HepG2 (cell line): ENCODE data around the gene DPEP2NB. TPM values are rescaled to one million over a fixed set of nuclear protein-coding genes. Genes with fewer than 3 reads are reported as not detected.

Experiments used
- CREB3 ChIP-seq: sonication (generic); formaldehyde crosslinking; IDR thresholded peaks from 2 replicates; pipeline ENCODE4 v1.5.0; 2020; ENCODE audit warnings: missing genetic modification reagents
- CREBL2 ChIP-seq: sonication (generic); formaldehyde crosslinking; IDR thresholded peaks from 2 replicates; pipeline ENCODE4 v1.8.1; 2023; ENCODE audit warnings: missing genetic modification reagents, mild to moderate bottlenecking, borderline replicate concordance
- DR1 ChIP-seq: sonication (generic); formaldehyde crosslinking; IDR thresholded peaks from 2 replicates; pipeline ENCODE4 v1.8.0; 2021; ENCODE audit warnings: mild to moderate bottlenecking, missing genetic modification reagents, inconsistent platforms
- GATAD1 ChIP-seq: IDR thresholded peaks from 2 replicates; pipeline ENCODE4 v1.6.1; 2016; ENCODE audit warnings: missing genetic modification reagents, missing compliant biosample characterization
- GMEB1 ChIP-seq: sonication (generic); formaldehyde crosslinking; IDR thresholded peaks from 2 replicates; pipeline ENCODE4 v1.5.1; 2020; ENCODE audit warnings: missing genetic modification reagents, mild to moderate bottlenecking, borderline replicate concordance
- HNF4G ChIP-seq, 2 experiments: sonication (generic) in 1 of 2; formaldehyde crosslinking in 1 of 2; IDR thresholded peaks; 2 replicates each; pipeline versions ENCODE4 v1.4.0 to v1.6.1; 2011 to 2020; ENCODE audit warnings: borderline replicate concordance in 2 of 2, low read depth in 2 of 2, mild to moderate bottlenecking in 2 of 2, low read length in 1 of 2, missing genetic modification reagents in 1 of 2, moderate library complexity in 1 of 2
- KLF13 ChIP-seq: sonication (generic); formaldehyde crosslinking; IDR thresholded peaks from 2 replicates; pipeline ENCODE4 v1.4.0; 2020; ENCODE audit warnings: mild to moderate bottlenecking, missing genetic modification reagents
- MAFG ChIP-seq: sonication (generic); formaldehyde crosslinking; IDR thresholded peaks from 2 replicates; pipeline ENCODE4 v1.5.1; 2020; ENCODE audit warnings: mild to moderate bottlenecking, missing genetic modification reagents
- MTF1 ChIP-seq: sonication (generic); formaldehyde crosslinking; IDR thresholded peaks from 2 replicates; pipeline ENCODE4 v1.5.0; 2020; ENCODE audit warnings: missing genetic modification reagents
- TARDBP ChIP-seq: sonication (generic); formaldehyde crosslinking; IDR thresholded peaks from 2 replicates; pipeline ENCODE4 v1.8.0; 2022; ENCODE audit warnings: mild to moderate bottlenecking, missing genetic modification reagents
- TCF12 ChIP-seq, 2 experiments: fragments of 450-650 bp in 1 of 2; sonication (generic) in 1 of 2; formaldehyde crosslinking in 1 of 2; IDR thresholded peaks; 2 replicates each; pipeline versions ENCODE4 v1.6.1 to v1.8.0; 2017 to 2022; ENCODE audit warnings: antibody characterized with exemption in 1 of 2, mild to moderate bottlenecking in 1 of 2, missing genetic modification reagents in 1 of 2, moderate library complexity in 1 of 2
- TFDP1 ChIP-seq: IDR thresholded peaks from 2 replicates; pipeline ENCODE4 v1.6.1; 2016; ENCODE audit warnings: missing compliant biosample characterization, missing genetic modification reagents, borderline replicate concordance
- XBP1 ChIP-seq: sonication (generic); formaldehyde crosslinking; IDR thresholded peaks from 2 replicates; pipeline ENCODE4 v1.5.0; 2020; ENCODE audit warnings: missing genetic modification reagents
- XRCC5 ChIP-seq: fragments of 200-400 bp; formaldehyde crosslinking; optimal IDR thresholded peaks from 2 replicates; pipeline ENCODE3; 2017; ENCODE audit warnings: mild to moderate bottlenecking, low read length
- ZKSCAN8 ChIP-seq: IDR thresholded peaks from 2 replicates; pipeline ENCODE4 v1.6.1; 2016; ENCODE audit warnings: borderline replicate concordance, missing genetic modification reagents, missing compliant biosample characterization
- ZNF17 ChIP-seq: sonication (generic); formaldehyde crosslinking; IDR thresholded peaks from 2 replicates; pipeline ENCODE4 v1.5.0; 2020; ENCODE audit warnings: mild to moderate bottlenecking, missing genetic modification reagents
- ZNF18 ChIP-seq: sonication (generic); formaldehyde crosslinking; IDR thresholded peaks from 2 replicates; pipeline ENCODE4 v1.8.0; 2022; ENCODE audit warnings: mild to moderate bottlenecking, missing genetic modification reagents; ENCODE audit not compliant: insufficient replicate concordance
- ZNF205 ChIP-seq: IDR thresholded peaks from 2 replicates; pipeline ENCODE4 v1.6.1; 2018; ENCODE audit warnings: missing biosample characterization, missing genetic modification reagents
- ZNF543 ChIP-seq: sonication (generic); formaldehyde crosslinking; IDR thresholded peaks from 2 replicates; pipeline ENCODE4 v1.4.0; 2020; ENCODE audit warnings: mild to moderate bottlenecking, missing genetic modification reagents
- ZNF615 ChIP-seq: sonication (generic); formaldehyde crosslinking; IDR thresholded peaks from 2 replicates; pipeline ENCODE4 v1.5.0; 2020; ENCODE audit warnings: mild to moderate bottlenecking, missing genetic modification reagents, borderline replicate concordance
- ZNF720 ChIP-seq: sonication (generic); formaldehyde crosslinking; IDR thresholded peaks from 2 replicates; pipeline ENCODE4 v1.4.0; 2020; ENCODE audit warnings: missing genetic modification reagents
- ZNF777 ChIP-seq: sonication (generic); formaldehyde crosslinking; IDR thresholded peaks from 2 replicates; pipeline ENCODE4 v1.4.0; 2020; ENCODE audit warnings: missing genetic modification reagents
- ZSCAN31 ChIP-seq: sonication (generic); formaldehyde crosslinking; IDR thresholded peaks from 2 replicates; pipeline ENCODE4 v1.5.0; 2020; ENCODE audit warnings: low read depth, mild to moderate bottlenecking, missing genetic modification reagents
- polyA plus RNA-seq, 8 experiments: library from polyadenylated mRNA; depleted of rRNA in 3 of 8; stranded (reverse) in 7 of 8; unstranded in 1 of 8; fragments of >200 nt; fragmentation: Illumina TruSeq in 4 of 8; extraction: Trizol in 4 of 8; gene quantifications; 2 replicates each; pipeline versions ENCODE4 v1.2.1 to v1.2.3, GENCODE V29; 2011 to 2016; ENCODE audit warnings: low read depth in 4 of 8, missing spikeins in 1 of 8, mixed read lengths in 1 of 8; ENCODE audit not compliant: insufficient read depth in 1 of 8
- total RNA-seq, 5 experiments: library from RNA; depleted of rRNA; stranded (reverse); fragments of >200 nt; fragmentation: Illumina TruSeq; extraction: Trizol; gene quantifications; 2 replicates each; pipeline ENCODE4 v1.2.3, GENCODE V29; 2016; ENCODE audit warnings: low read depth in 1 of 5

Gene DPEP2NB
- total and polyA plus RNA-seq, 2 of the 13 experiments (the other 11 are each of a cell fraction or from before 2014, with no cell fraction given), result not detected

- TF ChIP-seq ZSCAN31 (CRISPR knock-in tag) (peak; percentile 90), ZKSCAN8 (peak; percentile 71; the same call in 1 of the 2 replicates), ZNF720 (CRISPR knock-in tag) (no peak), ZNF777 (CRISPR knock-in tag) (peak; percentile 73), ZNF205 (CRISPR knock-in tag) (peak; percentile 72), XRCC5 (peak; percentile 48), GMEB1 (CRISPR knock-in tag) (peak; percentile 94), ZNF17 (no peak), MTF1 (CRISPR knock-in tag) (no peak), TFDP1 (CRISPR knock-in tag) (peak; percentile 88; the same call in 1 of the 2 replicates), ZNF18 (CRISPR knock-in tag) (no peak), CREBL2 (no peak), MAFG (CRISPR knock-in tag) (no peak), GATAD1 (CRISPR knock-in tag) (peak; percentile 100), CREB3 (peak; percentile 82), XBP1 (0 out of 2 replicates have a peak, but pooled peaks have one; percentile 6), ZNF615 (CRISPR knock-in tag) (peak; percentile 85; the same call in 1 of the 2 replicates), DR1 (CRISPR knock-in tag) (peak; percentile 73; the same call in 1 of the 2 replicates), TCF12 (IDR thresholded peaks at IDR 0.05) (no peak), TCF12 (CRISPR knock-in tag; IDR thresholded peaks at IDR 0.05) (peak; percentile 83; the same call in 1 of the 2 replicates), ZNF543 (CRISPR knock-in tag) (peak; percentile 60; the same call in 1 of the 2 replicates), HNF4G (IDR thresholded peaks at IDR 0.05; ENCODE audit: borderline replicate concordance, low read depth, low read length) (peak; percentile 62; the same call in 1 of the 2 replicates), HNF4G (CRISPR knock-in tag; IDR thresholded peaks at IDR 0.05; ENCODE audit: borderline replicate concordance, low read depth) (peak; percentile 64), KLF13 (CRISPR knock-in tag) (peak; percentile 60; the same call in 1 of the 2 replicates), TARDBP (peak; percentile 100)
These were observed 7.2 kb upstream of the DPEP2NB start, which contains the start of the genes DDX28 and DUS2 (continued) for GRCh38 chr16:68022728-68023537.
